ENCODE results near the gene AATF.

Gene AATF

DNA sequence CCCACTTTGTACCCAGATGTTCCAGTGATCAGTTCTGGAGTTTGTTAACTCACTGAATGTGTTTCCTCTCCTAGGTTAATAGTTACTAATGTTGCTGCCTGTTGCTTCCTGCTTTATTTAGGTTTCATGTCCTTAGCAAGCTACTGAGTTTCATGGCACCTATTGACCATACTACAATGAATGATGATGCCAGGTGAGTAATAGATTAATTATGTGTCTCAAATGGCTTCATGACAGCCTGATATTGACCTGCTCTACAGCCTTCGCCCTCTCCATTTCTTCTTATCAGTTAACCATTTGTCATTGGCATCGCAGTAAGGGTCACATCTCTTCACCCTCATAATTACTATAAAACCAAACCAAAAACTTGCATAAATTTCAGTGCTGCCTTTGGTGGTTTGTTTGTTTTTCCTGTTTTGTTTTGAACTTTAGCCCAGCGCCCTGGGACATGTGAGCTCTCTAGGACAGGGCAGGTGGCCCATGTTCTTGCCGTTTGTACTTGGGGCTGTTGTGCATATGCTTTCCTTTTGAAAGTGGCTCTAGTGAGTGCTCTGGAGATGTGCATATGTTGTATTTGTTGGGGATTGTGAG lies 82.8 kb downstream of the AATF start:
- H3K36me3 ChIP-seq, result peaks cover 21% of the 10 kb centered on the region
- TF ChIP-seq, protein P1, sequence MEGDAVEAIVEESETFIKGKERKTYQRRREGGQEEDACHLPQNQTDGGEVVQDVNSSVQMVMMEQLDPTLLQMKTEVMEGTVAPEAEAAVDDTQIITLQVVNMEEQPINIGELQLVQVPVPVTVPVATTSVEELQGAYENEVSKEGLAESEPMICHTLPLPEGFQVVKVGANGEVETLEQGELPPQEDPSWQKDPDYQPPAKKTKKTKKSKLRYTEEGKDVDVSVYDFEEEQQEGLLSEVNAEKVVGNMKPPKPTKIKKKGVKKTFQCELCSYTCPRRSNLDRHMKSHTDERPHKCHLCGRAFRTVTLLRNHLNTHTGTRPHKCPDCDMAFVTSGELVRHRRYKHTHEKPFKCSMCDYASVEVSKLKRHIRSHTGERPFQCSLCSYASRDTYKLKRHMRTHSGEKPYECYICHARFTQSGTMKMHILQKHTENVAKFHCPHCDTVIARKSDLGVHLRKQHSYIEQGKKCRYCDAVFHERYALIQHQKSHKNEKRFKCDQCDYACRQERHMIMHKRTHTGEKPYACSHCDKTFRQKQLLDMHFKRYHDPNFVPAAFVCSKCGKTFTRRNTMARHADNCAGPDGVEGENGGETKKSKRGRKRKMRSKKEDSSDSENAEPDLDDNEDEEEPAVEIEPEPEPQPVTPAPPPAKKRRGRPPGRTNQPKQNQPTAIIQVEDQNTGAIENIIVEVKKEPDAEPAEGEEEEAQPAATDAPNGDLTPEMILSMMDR (IDR thresholded peaks at IDR 0.05), result no peak
- no peak overlapping the region for H3K4me3 ChIP-seq (ENCODE audit: low read depth in 1 of 2, low read length in 1 of 2)

DNA sequence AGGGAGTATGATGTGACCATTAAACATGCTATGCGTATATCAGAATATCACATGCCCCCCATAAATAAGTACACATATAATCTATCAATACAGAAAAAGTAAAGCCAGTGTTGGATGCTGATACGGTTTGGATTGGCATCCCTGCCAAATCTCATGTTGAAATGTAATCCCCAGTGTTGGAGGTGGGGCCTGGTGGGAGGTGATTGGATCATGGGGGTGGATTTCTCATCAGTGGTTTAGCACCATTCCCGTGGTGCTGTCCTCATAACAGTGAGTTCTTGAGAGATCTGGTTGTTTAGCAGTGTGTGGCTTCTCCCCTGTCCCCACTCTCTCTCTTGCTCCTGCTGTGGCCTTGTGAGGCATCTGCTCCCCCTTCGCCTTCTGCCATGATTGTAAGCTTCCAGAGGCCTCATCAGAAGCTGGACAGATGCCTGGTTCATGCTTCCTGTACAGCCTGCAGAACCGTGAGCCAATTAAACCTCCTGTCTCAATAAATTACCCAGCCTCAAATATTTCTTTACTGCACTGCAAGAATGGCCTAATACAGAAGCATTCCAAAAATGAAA lies 88.9 kb downstream of the AATF start:
- H3K27me3 ChIP-seq, result no peaks in the 10 kb centered on the region
- H3K36me3 ChIP-seq, result peaks cover 23% of the 10 kb centered on the region
- H3K4me3 ChIP-seq (ENCODE audit: low read depth in 1 of 2, low read length in 1 of 2), result no peak overlapping the region
- TF ChIP-seq, protein P1 (IDR thresholded peaks at IDR 0.05), result no peak
- no peaks in the 10 kb centered on the region for H3K4me1 ChIP-seq (ENCODE audit: control insufficient read depth in 1 of 2, insufficient read depth in 1 of 2, low read depth in 1 of 2, low read length in 1 of 2)
- no peaks in the 10 kb centered on the region for H3K9me3 ChIP-seq
- no peak overlapping the region for H3K27ac ChIP-seq

More for the DNA sequence above, 82.8 kb downstream of the AATF start:
- Histone ChIP-seq H3K4me1 (ENCODE audit: control insufficient read depth in 1 of 2, insufficient read depth in 1 of 2, low read depth in 1 of 2, low read length in 1 of 2) (no peaks in the 10 kb centered on the region), H3K27ac (no peak overlapping the region), H3K27me3 (no peaks in the 10 kb centered on the region), H3K9me3 (no peaks in the 10 kb centered on the region)

DNA sequence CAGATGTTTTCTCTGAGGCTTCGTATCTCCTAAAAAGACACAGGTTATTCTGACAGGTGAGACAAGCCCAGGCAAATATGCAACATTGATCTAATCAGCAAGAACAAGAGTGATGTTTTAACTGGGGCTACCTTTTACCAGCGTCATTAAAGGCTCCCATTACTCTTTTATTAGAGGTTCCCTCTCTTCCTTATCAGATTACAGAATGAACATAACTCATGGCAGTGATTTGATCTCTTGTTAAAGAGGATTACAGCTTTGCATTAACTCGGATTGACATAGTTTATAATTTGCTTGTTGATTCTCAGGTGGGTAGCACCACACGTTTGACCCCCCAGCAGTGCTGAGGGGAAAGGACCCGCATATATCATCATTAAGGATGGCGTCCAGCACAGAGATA lies 90.5 kb downstream of the AATF start:
- Histone ChIP-seq H3K9me3 (no peaks in the 10 kb centered on the region), H3K27me3 (no peaks in the 10 kb centered on the region), H3K4me3 (ENCODE audit: low read depth in 1 of 2, low read length in 1 of 2) (no peak overlapping the region), H3K36me3 (peaks cover 28% of the 10 kb centered on the region), H3K27ac (no peak overlapping the region), H3K4me1 (ENCODE audit: control insufficient read depth in 1 of 2, insufficient read depth in 1 of 2, low read depth in 1 of 2, low read length in 1 of 2) (no peaks in the 10 kb centered on the region)
- TF ChIP-seq, protein P1 (IDR thresholded peaks at IDR 0.05), result no peak

DNA sequence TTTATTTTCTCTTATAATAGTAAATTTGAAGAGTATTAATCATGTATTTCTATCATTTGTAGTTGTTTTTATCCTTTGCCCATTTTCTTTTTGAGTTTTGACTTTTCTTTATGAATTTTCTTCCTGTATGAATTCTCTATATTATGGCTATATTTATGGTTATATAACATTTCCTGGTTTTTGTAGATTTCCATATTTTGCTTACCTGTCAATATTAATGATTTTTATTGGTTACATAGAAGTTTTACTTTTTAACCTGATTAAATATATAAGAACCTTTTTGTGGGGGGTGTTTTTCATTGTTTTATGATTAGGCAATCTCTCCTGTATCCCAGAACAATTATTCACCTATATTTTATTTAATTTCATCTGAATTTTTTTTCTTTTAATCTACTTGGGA lies 93.2 kb downstream of the AATF start:
- TF ChIP-seq, protein P1 (IDR thresholded peaks at IDR 0.05), result no peak
- Histone ChIP-seq H3K4me1 (ENCODE audit: control insufficient read depth in 1 of 2, insufficient read depth in 1 of 2, low read depth in 1 of 2, low read length in 1 of 2) (no peaks in the 10 kb centered on the region), H3K9me3 (no peaks in the 10 kb centered on the region), H3K27ac (no peak overlapping the region), H3K4me3 (ENCODE audit: low read depth in 1 of 2, low read length in 1 of 2) (no peak overlapping the region), H3K27me3 (no peaks in the 10 kb centered on the region), H3K36me3 (peaks cover 49% of the 10 kb centered on the region)

DNA sequence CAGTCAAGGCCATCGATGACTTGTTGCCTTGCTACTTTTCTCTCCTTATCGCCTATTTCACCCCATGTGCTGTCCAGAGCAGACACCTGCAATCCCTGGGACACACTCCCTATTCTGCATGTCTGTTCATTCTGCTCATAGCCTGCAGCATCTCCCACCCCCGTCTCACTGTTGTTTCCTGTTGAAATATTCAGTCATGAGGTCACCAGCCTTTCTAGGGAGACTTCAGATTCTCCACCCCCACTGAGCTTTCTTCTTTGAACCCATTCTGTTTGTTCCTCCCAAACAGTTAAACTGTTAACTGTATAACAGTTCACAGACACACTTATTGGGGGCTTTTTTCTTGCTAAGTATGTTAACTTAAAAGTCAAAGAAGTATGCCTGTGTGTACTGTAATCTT lies 94.4 kb downstream of the AATF start:
- H3K27me3 ChIP-seq, result no peaks in the 10 kb centered on the region
- TF ChIP-seq, protein P1 (IDR thresholded peaks at IDR 0.05), result no peak
- H3K9me3 ChIP-seq, result no peaks in the 10 kb centered on the region
- H3K36me3 ChIP-seq, result peaks cover 40% of the 10 kb centered on the region
- H3K4me1 ChIP-seq (ENCODE audit: control insufficient read depth in 1 of 2, insufficient read depth in 1 of 2, low read depth in 1 of 2, low read length in 1 of 2), result no peaks in the 10 kb centered on the region
- no peak overlapping the region for H3K4me3 ChIP-seq (ENCODE audit: low read depth in 1 of 2, low read length in 1 of 2)
- H3K27ac ChIP-seq, result no peak overlapping the region
